Measurements from ENCODE around the gene GTF2F2.
"Not testable (repeated sequence)": the region's sequence is repeated elsewhere in the genome, so short reads cannot be mapped to it uniquely, and the experiment has no call there.

The GTF2F2 gene

GRCh38 chr13:45219123-45219891, 99.0 kb downstream of the GTF2F2 start:
- no peak for DNase-seq

- DNase-seq = no peak
These were observed 99.6 kb downstream of the GTF2F2 start for GRCh38 chr13:45219938-45220375.

GRCh38 chr13:45220403-45220802, 100.1 kb downstream of the GTF2F2 start:
- DNase-seq = no peak

DNA sequence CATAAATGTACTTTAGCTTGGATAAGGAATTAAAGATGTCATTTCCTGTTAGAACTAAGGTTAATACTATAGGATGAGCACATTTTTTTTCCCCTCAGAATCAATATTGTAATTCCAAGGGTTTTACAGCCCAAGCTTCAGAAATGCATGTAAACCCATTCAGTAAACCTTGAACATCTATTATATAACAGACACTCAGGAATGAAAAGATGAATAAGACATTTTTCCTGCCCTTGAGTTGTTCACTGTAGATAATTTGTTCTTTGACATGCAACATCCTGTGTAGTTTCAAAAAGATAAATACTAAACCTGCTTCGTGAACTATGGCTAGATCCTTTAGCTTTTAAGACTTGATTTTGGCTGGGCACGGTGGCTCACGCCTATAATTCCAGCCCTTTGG, 102.2 kb downstream of the GTF2F2 start:
- no peak for DNase-seq

GRCh38 chr13:45222919-45223318, 102.6 kb downstream of the GTF2F2 start:
- no peak for DNase-seq

DNA sequence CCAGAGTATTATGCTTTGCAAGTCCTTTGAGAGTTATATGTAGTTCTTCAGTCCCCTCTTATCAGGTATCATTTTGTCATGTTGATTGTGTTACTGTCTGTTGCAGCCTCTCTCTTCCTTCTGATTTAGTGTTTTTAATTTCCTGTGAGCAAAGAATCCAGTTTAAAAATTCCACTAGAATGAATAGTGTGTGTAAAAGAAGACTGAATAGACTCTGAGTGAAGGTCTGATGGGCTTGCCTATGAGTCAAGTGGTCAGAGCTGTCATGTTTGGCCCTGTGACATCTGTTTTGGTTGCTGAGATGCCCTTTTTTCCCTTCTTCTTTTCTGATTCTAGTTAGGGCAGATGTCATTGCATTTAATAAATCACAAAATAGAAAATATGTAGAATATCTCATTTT, 103.9 kb downstream of the GTF2F2 start:
- DNase-seq = no peak

- DNase-seq = no peak
These were observed 105.1 kb downstream of the GTF2F2 start for GRCh38 chr13:45225370-45225769.

- no peak for DNase-seq
These were observed 105.7 kb downstream of the GTF2F2 start for GRCh38 chr13:45226024-45226423.

DNA sequence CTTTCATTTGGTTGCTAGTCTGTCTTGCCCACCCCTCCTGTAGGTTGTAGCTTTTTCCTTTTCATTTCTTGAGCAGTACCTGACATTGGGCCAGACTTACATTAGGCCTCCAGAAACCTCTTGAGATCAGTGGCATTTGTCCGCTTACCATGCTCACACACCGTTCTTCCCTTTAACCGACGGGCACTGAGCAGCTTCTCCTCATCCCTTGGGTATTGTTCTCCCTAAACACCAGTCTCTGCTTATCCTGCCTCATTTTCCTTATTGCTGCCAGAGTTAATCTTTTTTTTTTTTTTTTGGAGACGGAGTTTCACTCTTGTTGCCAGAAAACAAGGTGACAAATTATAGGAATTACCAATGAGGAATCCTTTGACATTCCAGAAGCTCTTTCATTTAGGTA, 107.7 kb downstream of the GTF2F2 start:
- no peak for DNase-seq

DNA sequence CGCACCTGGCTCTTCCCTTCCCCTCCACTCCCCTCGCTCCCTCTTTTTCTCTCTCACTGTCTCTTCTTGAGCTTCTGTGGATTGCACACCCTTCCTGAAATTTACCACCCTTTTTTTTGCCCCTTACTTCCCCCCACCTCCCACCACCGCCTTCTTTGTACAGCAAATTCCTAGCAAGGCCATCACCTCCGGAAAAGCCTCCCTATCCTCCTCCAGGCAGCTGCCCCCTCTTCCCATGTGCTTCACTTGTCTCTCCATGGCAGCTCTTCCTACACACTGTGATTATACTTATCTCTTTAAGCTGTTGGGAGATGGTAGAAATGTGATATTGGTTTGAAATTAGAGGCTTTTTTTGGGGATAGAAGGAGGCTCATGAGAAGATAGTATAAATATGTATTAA, 108.9 kb downstream of the GTF2F2 start:
- DNase-seq = no peak

GRCh38 chr13:45231305-45231704, 111.0 kb downstream of the GTF2F2 start:
- no peak for DNase-seq

DNA sequence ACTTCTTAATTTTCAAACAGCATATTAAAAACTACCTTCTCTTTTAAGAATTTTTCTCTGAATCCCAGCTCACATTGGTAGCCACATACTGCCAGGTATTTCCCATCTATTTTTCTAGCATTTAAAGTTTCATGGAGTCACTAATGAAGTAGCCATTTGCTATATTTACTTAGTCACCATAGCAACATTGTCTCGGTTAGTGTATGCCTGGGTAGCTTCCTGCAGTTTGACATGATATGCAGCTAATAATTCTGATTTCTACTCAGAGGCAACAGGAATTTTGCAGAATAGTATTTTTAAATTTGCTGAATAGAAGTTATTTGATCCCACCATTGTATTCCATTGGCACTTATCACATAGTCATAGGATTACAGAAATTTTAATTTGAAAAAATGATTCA, 111.4 kb downstream of the GTF2F2 start:
- no peak for DNase-seq

GRCh38 chr13:45232591-45232990, 112.3 kb downstream of the GTF2F2 start:
- DNase-seq = no peak

DNA sequence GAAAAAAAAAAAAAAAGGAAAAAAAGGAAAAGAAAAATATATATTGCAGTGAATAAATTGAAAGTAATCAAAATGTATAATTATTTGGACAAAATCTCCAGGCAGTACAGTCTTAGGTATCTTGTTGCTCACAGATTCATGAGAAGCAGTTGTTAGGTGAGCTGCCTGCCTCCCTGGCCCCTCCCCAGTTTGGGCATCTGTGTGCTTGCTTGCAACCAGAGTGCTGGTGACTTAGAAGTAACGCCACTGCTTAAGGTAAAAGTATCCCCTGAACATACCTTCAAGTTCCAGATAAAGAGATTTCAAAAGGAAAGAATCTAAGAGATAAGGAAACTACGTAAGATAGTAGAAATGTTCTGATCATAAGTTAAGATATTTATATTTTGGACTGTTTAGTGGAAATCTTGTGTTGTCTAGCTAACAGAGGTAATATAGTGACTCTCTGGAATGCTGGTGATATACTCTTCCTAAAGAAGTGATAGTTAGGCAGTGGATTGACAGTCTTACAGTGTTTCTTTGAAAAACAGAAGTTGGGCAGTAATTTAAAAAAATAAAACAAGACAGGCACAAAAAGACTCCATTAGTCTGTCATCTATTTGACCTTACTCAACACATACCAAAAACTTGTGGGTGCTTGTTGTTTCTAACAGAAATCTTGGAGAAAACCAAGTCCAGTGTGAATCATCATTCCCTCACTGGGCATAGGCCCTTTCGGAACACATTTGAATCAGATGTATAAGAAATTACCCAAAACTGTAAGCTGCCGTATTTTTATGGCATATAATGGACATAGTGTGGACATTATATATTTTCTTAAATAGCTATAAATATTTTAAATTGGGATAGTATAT, 118.9 kb downstream of the GTF2F2 start:
- DNase-seq = no peak

DNA sequence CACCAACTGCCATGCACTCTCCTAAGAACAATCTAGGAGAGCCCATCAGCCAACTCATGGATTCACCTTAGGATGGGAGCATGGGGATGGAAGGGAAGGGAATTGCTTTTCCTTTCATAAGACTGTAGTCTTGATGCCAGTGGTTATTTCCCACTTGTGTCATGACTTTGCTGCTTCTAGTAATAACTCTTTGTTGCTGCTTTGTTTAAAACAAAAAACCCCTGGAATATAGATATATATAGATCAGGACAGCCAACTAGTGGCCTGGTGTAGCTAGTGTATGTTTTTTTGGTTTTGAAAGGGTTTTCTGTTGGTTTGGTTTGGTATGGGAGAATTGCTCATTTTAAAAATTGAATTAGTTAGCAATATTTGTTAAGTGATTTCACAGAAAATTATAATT, 119.8 kb downstream of the GTF2F2 start:
- no peak for DNase-seq

DNA sequence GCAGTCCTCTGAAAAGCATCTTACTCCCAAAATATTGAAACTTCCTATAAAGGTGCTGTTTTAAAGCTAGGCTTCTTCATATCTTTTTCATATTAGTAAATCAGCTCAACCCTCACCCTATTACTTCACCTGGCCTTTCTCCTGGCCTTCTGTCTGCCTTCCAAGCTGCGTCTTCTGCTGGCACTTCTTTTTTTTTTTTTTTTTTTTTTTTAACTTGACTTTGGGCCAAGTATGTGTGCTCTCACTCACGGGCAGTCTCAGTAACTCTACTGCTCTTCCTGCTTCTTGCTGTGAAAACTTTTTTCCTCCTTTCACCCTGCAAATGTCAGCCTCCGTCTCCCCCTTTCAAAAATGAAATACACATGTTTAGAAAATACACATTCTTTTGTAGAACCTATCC, 121.8 kb downstream of the GTF2F2 start:
- DNase-seq = no peak

- no peak for DNase-seq
These were observed 122.2 kb downstream of the GTF2F2 start for GRCh38 chr13:45242524-45242923.

DNA sequence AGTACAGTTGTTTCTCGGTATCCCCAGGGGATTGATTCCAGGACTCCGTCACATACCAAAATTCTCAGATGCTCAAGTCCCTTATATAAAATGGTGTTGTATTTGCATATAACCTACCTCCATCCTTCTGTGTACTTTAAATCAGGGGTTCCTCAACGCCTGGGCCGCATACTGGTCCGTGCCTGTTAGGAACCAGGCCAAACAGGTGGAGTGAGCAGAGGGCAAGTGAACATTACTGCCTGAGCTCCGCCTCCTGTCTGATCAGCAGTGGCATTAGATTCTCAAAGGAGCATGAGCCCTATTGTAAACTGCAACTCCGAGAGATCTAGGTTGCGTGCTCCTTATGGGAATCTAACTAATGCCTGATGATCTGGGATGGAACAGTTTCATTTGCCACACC, 122.8 kb downstream of the GTF2F2 start:
- no peak for DNase-seq

- not testable (repeated sequence) for DNase-seq
These were observed 124.4 kb downstream of the GTF2F2 start for GRCh38 chr13:45244736-45245135.

GRCh38 chr13:45249662-45250061, 129.4 kb downstream of the GTF2F2 start:
- DNase-seq = no peak

GRCh38 chr13:45254396-45254795, 134.1 kb downstream of the GTF2F2 start:
- no peak for DNase-seq

DNA sequence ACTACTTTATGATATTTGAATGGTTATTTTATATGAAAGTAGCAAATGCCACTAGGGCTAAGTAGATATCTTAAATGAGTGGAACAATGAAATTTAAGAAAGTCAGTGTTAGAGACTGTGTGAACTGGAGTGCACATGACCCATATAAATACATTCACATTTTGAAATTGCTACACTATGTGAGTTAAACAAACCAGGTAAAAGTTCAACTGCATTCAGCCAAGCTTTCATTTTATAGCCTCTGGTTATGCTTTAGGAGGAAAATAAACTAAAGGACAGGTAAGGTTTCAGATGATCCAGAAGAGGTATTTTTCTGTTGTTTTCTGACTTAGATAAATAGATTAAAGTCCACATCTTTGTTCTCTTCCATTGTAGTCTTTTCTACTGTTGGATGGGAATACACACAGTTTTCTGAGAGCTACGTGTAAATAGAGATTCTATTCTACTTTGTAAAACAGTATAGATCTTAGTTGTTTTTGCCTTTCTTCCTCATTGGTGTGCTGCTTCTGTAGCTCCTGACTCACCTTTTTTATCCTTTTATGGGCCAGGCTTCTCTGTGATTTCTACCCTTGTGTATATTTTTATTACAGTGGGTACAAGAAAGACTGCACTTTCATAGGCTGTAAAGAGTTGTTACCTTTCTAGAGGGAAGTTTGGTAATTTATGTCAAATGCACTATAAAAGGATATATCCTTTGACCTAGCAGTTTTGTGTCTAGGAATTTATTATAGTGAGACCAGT, 135.1 kb downstream of the GTF2F2 start:
- DNase-seq = no peak

GRCh38 chr13:45256254-45256653, 135.9 kb downstream of the GTF2F2 start:
- DNase-seq = no peak
